HCT116 (cell line): ENCODE results near the gene RUNX2. TPM values are rescaled to one million over a fixed set of nuclear protein-coding genes. Genes with fewer than 3 reads are reported as not detected.

Experiments
- ATAC-seq: fragments of 200-7000 bp; cut with Tn5 transposase; 2 replicates; pipeline ENCODE4 v1.9.1; 2020; ENCODE audit warnings: mild to moderate bottlenecking, moderate library complexity
- BruUV-seq: library from RNA; stranded (reverse); fragments of 400-500 nt; replicated peaks from 2 replicates; lab custom pipeline; 2021; lab: Mats Ljungman, UMichigan
- CTCF ChIA-PET: fragments of 300-600 bp; sonication (Branson Sonifier 250); formaldehyde crosslinking; loops from one replicate; lab custom pipeline; 2021; ENCODE audit warnings: antibody characterized with exemption; lab: Charles Lee
- POLR2A ChIA-PET: fragments of 300-600, 350-600 bp; sonication (Branson Sonifier 250); formaldehyde crosslinking; loops from one replicate; lab custom pipeline; 2021; ENCODE audit warnings: antibody characterized with exemption; lab: Charles Lee
- RAD21 ChIA-PET, 2 experiments: fragments of 300-600 bp; sonication (Branson Sonifier 250); formaldehyde crosslinking; loops; one replicate each; lab custom pipeline; 2023; ENCODE audit warnings: low total read pairs in 2 of 2; ENCODE audit not compliant: uncharacterized antibody in 2 of 2, unreplicated experiment in 2 of 2, low non-redundant PET in 1 of 2; lab: Charles Lee
- DNase-seq: peaks from one replicate; pipeline ENCODE4 v3.0.0-alpha.2; 2010; ENCODE audit warnings: low read depth, low spot score
- H2AFZ ChIP-seq: fragments of 200-600 bp; shearing (Covaris generic), sonication (generic); 2 replicates; pipeline ENCODE4 v1.6.1; 2017; ENCODE audit warnings: low read depth, mixed run types, mixed read lengths, antibody characterized with exemption, low read length; ENCODE audit not compliant: poor library complexity, severe bottlenecking
- H3K27ac ChIP-seq: 2 replicates; pipeline ENCODE4 v1.5.1; 2012; ENCODE audit warnings: low read depth, low read length
- H3K27me3 ChIP-seq: fragments of 200-600 bp; sonication (generic); 2 replicates; pipeline ENCODE4 v1.6.1; 2016; ENCODE audit warnings: mixed run types, low read length, mixed read lengths; ENCODE audit not compliant: insufficient read depth
- H3K36me3 ChIP-seq, 2 experiments: fragments of 200-500 bp in 1 of 2; fragments of 200-600 bp in 1 of 2; sonication (Bioruptor generic) in 1 of 2; sonication (generic) in 1 of 2; 2 replicates each; pipeline versions ENCODE4 v1.5.1 to v1.6.1; 2014 to 2016; ENCODE audit warnings: low read length in 2 of 2, inconsistent platforms in 1 of 2, mixed read lengths in 1 of 2, mixed run types in 1 of 2; ENCODE audit not compliant: insufficient read depth in 2 of 2, control insufficient read depth in 1 of 2
- H3K4me1 ChIP-seq, 2 experiments: fragments of 200-600 bp in 1 of 2; sonication (generic) in 1 of 2; 2 replicates each; pipeline versions ENCODE4 v1.5.1 to v1.6.1; 2012 to 2017; ENCODE audit warnings: low read length in 2 of 2, inconsistent platforms in 1 of 2, mild to moderate bottlenecking in 1 of 2, mixed read lengths in 1 of 2, mixed run types in 1 of 2, moderate library complexity in 1 of 2; ENCODE audit not compliant: insufficient read depth in 2 of 2, control insufficient read depth in 1 of 2
- H3K4me2 ChIP-seq: fragments of 200-600 bp; sonication (generic); 2 replicates; pipeline ENCODE4 v1.6.1; 2017; ENCODE audit warnings: mixed run types, low read length, mixed read lengths
- H3K4me3 ChIP-seq, 2 experiments: fragments of 200-600 bp in 1 of 2; sonication (generic) in 1 of 2; replicated peaks in 1 of 2; 2 replicates each; pipeline ENCODE4 v1.5.1; 2011 to 2016; ENCODE audit warnings: low read length in 2 of 2, control low read depth in 1 of 2, low read depth in 1 of 2, mild to moderate bottlenecking in 1 of 2, mixed read lengths in 1 of 2, mixed run types in 1 of 2
- H3K79me2 ChIP-seq: fragments of 200-600 bp; sonication (generic); 2 replicates; pipeline ENCODE4 v1.6.1; 2017; ENCODE audit warnings: mild to moderate bottlenecking, mixed run types, low read length, moderate library complexity, mixed read lengths; ENCODE audit not compliant: insufficient read depth
- H3K9ac ChIP-seq: fragments of 200-600 bp; sonication (generic); 2 replicates; pipeline ENCODE4 v1.6.1; 2016; ENCODE audit warnings: low read length, mixed read lengths
- H3K9me2 ChIP-seq: fragments of 200-600 bp; sonication (generic), shearing (Covaris generic); 2 replicates; pipeline ENCODE4 v1.6.1; 2017; ENCODE audit warnings: mixed run types, mild to moderate bottlenecking, moderate library complexity; ENCODE audit not compliant: insufficient read depth
- H3K9me3 ChIP-seq, 2 experiments: fragments of 200-500 bp in 1 of 2; fragments of 200-600 bp in 1 of 2; sonication (Bioruptor generic) in 1 of 2; sonication (generic) in 1 of 2; 2 replicates each; pipeline ENCODE4 v1.6.1; 2014 to 2017; ENCODE audit warnings: low read length in 2 of 2, mixed read lengths in 2 of 2, inconsistent platforms in 1 of 2, low read depth in 1 of 2, mild to moderate bottlenecking in 1 of 2, mixed run types in 1 of 2, moderate library complexity in 1 of 2; ENCODE audit not compliant: control insufficient read depth in 1 of 2, insufficient read depth in 1 of 2
- H4K20me1 ChIP-seq: fragments of 200-600 bp; sonication (generic), shearing (Covaris generic); 2 replicates; pipeline ENCODE4 v1.6.1; 2017; ENCODE audit warnings: mixed run types, mild to moderate bottlenecking, moderate library complexity; ENCODE audit not compliant: insufficient read depth
- CTCF ChIP-seq, 3 experiments: fragments of 200-600 bp in 1 of 3; sonication (generic) in 1 of 3; IDR thresholded peaks in 2 of 3; conservative IDR thresholded peaks in 1 of 3; 2 replicates each; pipeline ENCODE4 v1.5.1; 2012 to 2017; ENCODE audit warnings: low read depth in 2 of 3, low read length in 2 of 3, antibody characterized with exemption in 1 of 3, borderline replicate concordance in 1 of 3, control low read depth in 1 of 3, mild to moderate bottlenecking in 1 of 3, mixed read lengths in 1 of 3, mixed run types in 1 of 3, moderate library complexity in 1 of 3; ENCODE audit not compliant: insufficient read depth in 1 of 3
- ELF1 ChIP-seq: IDR thresholded peaks from 2 replicates; pipeline ENCODE4 v1.6.1; 2012; ENCODE audit warnings: low read depth, borderline replicate concordance
- EZH2 ChIP-seq: fragments of 200-600 bp; sonication (generic); IDR thresholded peaks from 2 replicates; pipeline ENCODE4 v1.6.1; 2017; ENCODE audit warnings: antibody characterized with exemption, mixed run types
- FOSL1 ChIP-seq: IDR thresholded peaks from 2 replicates; pipeline ENCODE4 v1.6.1; 2012; ENCODE audit warnings: low read depth
- POLR2AphosphoS5 ChIP-seq: IDR thresholded peaks from 2 replicates; pipeline ENCODE4 v1.6.1; 2011; ENCODE audit warnings: mild to moderate bottlenecking, low read depth, low read length, moderate library complexity
- RAD21 ChIP-seq: IDR thresholded peaks from 2 replicates; pipeline ENCODE4 v1.6.1; 2012; ENCODE audit warnings: low read depth, mild to moderate bottlenecking
- SIN3A ChIP-seq: IDR thresholded peaks from 2 replicates; pipeline ENCODE4 v1.6.1; 2012; ENCODE audit warnings: low read depth
- SRF ChIP-seq: IDR thresholded peaks from 2 replicates; pipeline ENCODE4 v1.6.1; 2012; ENCODE audit warnings: low read depth
- ZFX ChIP-seq: fragments of 450-650 bp; IDR thresholded peaks from 2 replicates; pipeline ENCODE4 v1.6.1; 2017
- intact Hi-C: fragments of 100-400 bp; cut with micrococcal nuclease; formaldehyde crosslinking; loops from 2 replicates; pipeline ENCODE4 v1.10.0; 2022
- total RNA-seq: library from RNA; stranded (reverse); gene quantifications from one replicate; pipeline ENCODE4 v1.2.1, GENCODE V29; 2021; ENCODE audit not compliant: unreplicated experiment
- TF ChIP-seq, protein P1 (sequence below): IDR thresholded peaks from 2 replicates; pipeline ENCODE4 v1.6.1; 2012

The RUNX2 gene
- total RNA-seq, 1 experiment from 2014 or later: 1.1 TPM

DNA sequence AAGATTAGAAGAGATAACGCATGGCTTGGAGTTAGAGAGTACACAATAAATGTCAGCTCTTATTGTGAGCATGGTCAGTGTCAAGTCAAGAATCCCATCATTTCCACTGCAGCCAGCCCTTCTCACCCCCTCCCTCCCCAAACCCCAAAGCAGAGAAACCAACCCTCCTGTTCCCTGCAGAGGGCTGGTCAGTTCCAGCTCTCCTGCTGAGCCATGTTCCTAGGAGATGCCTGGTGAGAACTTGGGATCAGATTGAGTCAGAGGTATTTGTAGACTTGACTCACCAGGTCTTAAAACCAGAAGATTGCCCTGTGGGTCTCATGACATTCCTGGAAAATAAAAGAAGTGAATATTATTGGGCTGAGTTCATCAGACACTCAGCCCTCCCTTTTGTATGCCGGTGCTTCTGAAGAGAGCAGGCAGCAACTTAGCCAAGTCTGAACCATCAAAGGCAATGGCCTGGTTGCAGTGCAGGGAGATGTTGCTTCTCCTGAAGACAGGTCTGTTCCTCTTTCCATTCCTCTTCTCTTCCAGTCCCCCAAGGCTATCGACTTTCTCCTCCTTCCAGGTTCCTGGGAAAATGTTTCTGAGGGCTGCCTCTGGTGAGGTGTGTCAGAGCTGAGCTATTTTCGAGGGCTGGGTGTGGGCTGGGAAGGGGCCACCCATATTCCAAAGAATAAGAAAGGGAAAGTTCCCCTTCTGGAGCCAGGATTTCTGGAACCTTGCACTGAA is 327.8 kb downstream of the RUNX2 start (continued):
- no peak for TF ChIP-seq CTCF (IDR thresholded peaks at IDR 0.05 in 2 of 3, conservative IDR thresholded peaks at IDR 0.05 in 1 of 3; ENCODE audit: borderline replicate concordance in 1 of 3, insufficient read depth in 1 of 3, low read depth in 2 of 3, low read length in 2 of 3)
- no peak for TF ChIP-seq ZFX
- peak; percentile 57; the same call in 1 of the 2 replicates for TF ChIP-seq POLR2AphosphoS5

DNA sequence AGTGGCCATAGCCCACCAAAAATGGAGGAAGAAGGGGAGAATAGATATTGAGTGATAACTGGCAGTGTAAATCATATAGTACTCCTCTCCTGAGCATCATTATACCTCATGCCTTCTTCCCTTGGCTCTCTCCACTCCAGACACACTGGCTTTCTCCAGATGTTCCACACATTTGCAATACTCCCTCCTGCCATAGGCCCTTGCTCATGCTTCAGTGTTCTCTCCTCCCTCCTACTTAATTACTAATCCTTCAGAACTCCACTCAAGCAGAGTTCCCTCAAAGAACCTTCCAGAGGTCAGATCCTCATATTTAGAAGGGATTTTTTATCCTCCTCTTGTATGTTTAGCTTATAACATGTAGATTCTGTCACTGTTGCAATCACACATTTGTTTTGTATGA is 329.1 kb downstream of the RUNX2 start:
- H4K20me1 ChIP-seq: no peaks in the 10 kb centered on the region
- ATAC-seq (no peak), DNase-seq (no peak)
- peak overlapping the region; percentile 73; the same call in 1 of the 2 replicates for H3K4me2 ChIP-seq
- H3K27me3 ChIP-seq: peaks cover 27% of the 10 kb centered on the region; the same call in 1 of the 2 replicates
- no peaks in the 10 kb centered on the region for H3K79me2 ChIP-seq
- TF ChIP-seq, protein P1, sequence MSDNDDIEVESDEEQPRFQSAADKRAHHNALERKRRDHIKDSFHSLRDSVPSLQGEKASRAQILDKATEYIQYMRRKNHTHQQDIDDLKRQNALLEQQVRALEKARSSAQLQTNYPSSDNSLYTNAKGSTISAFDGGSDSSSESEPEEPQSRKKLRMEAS: no peak
- TF ChIP-seq RAD21: no peak
- TF ChIP-seq SIN3A: no peak
- TF ChIP-seq SRF: no peak
- no peak for TF ChIP-seq FOSL1
- no peak for TF ChIP-seq EZH2
- TF ChIP-seq CTCF (IDR thresholded peaks at IDR 0.05 in 2 of 3, conservative IDR thresholded peaks at IDR 0.05 in 1 of 3; ENCODE audit: borderline replicate concordance in 1 of 3, insufficient read depth in 1 of 3, low read depth in 2 of 3, low read length in 2 of 3): no peak
- no peak for TF ChIP-seq ELF1
- intact Hi-C loops: no loop called here
- H3K9me3 ChIP-seq: no peaks in the 10 kb centered on the region
- no peaks in the 10 kb centered on the region for H3K9me2 ChIP-seq
- no peak overlapping the region for H3K27ac ChIP-seq
- peaks cover 17 to 48% of the 10 kb centered on the region in 2 experiments for H3K4me1 ChIP-seq
- no peaks in the 10 kb centered on the region for H3K36me3 ChIP-seq
- ChIA-PET POLR2A (no interaction called here), CTCF (no interaction called here), RAD21 (no interaction called here)
- no peak overlapping the region for H3K4me3 ChIP-seq
- no peak overlapping the region for H2AFZ ChIP-seq
- BruUV-seq: no TSS peak
- H3K9ac ChIP-seq: peak overlapping the region; percentile 27; the same call in 1 of the 2 replicates
